ENCODE measurements around the gene DPH2. TPM values are rescaled to one million over a fixed set of nuclear protein-coding genes. Genes with fewer than 3 reads are reported as not detected.

DPH2 gene
- total RNA-seq, 2 experiments from 2014 or later = 28.6 to 42.1 TPM

DNA sequence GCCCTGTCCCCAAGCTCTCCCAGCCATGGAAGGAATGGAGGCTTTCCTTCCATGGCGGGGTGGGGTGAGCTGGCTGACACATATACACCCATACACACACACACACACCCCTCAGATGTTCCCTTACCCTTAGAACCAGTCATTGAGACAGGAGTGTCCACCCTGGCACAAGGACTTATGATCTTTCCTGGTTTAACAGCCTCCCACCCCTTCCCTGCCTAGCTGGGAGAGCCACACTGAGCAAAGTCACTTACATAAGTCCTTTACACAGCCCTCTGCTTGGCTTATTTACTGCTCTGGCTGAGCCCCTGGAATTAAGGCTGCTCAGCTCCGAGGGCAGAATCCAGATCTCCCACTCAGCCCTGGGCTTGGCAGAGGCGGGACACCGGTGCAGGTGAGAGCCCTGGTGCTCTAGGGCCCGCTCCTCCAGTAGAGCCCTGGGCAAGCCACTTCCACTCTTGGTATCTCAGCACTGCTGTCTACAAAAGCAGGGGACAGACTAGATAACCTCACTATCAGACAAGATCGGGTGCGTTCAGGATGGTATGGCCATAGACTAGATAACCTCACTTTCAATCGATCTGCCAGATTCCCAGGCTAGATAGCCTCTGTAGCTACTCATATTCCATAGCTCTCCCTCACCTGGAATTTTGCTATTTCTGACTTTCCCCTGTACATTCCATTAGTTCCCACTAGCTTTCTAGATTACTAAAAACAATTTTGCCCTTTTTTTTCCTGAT, 44.7 kb downstream of the DPH2 start:
- Histone ChIP-seq H3K4me1 (ENCODE audit: insufficient read depth, low read length, poor library complexity, severe bottlenecking) (no peaks in the 10 kb centered on the region), H3K27ac (ENCODE audit: low read depth, low read length, poor library complexity, severe bottlenecking) (no peak overlapping the region), H3K9me2 (ENCODE audit: insufficient read depth, low read length) (no peaks in the 10 kb centered on the region), H4K20me1 (ENCODE audit: insufficient read depth, low read length) (no peaks in the 10 kb centered on the region), H3K4me3 (ENCODE audit: low read depth, low read length, poor library complexity, severe bottlenecking) (no peak overlapping the region), H3K79me2 (ENCODE audit: insufficient read depth, low read depth, low read length) (no peaks in the 10 kb centered on the region), H3K36me3 (ENCODE audit: insufficient read depth, low read length) (no peaks in the 10 kb centered on the region), H2AFZ (ENCODE audit: low read length) (no peak overlapping the region), H3K4me2 (ENCODE audit: low read length) (no peak overlapping the region), H3K9me3 (ENCODE audit: low read length) (no peaks in the 10 kb centered on the region)
- ChIA-PET POLR2A (no interaction called here), CTCF (ENCODE audit: unreplicated experiment) (no interaction called here)
- intact Hi-C loops (cut with micrococcal nuclease; ENCODE audit: unreplicated experiment) = no loop called here
- no peak for DNase-seq (ENCODE audit: low spot score)
- TF ChIP-seq, protein P1, sequence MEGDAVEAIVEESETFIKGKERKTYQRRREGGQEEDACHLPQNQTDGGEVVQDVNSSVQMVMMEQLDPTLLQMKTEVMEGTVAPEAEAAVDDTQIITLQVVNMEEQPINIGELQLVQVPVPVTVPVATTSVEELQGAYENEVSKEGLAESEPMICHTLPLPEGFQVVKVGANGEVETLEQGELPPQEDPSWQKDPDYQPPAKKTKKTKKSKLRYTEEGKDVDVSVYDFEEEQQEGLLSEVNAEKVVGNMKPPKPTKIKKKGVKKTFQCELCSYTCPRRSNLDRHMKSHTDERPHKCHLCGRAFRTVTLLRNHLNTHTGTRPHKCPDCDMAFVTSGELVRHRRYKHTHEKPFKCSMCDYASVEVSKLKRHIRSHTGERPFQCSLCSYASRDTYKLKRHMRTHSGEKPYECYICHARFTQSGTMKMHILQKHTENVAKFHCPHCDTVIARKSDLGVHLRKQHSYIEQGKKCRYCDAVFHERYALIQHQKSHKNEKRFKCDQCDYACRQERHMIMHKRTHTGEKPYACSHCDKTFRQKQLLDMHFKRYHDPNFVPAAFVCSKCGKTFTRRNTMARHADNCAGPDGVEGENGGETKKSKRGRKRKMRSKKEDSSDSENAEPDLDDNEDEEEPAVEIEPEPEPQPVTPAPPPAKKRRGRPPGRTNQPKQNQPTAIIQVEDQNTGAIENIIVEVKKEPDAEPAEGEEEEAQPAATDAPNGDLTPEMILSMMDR (conservative IDR thresholded peaks at IDR 0.05; ENCODE audit: low read length) = no peak
- no peak for TF ChIP-seq EZH2phosphoT487 (IDR thresholded peaks at IDR 0.05; ENCODE audit: borderline replicate concordance, low read depth, low read length)
- no TSS peak for BruUV-seq (replicated peaks)

DNA sequence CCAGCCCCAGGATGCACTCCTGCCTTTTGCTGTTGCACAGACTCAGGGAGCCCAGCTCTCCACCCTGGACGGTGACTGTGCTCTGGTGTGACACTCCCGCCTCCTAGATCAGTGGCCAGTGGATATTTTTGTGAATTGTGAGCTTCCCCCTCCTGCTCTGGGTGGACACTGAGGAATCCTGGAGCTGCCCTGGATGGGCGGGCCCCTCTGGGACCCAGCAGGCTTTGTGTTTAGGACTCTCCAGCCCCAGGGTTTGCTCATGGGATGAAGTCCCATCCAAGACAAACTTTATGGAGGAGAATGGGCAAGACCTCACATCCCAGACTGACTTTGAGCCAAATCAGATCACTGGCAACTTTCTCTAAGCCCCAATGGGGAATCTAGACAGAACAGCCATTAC, 45.4 kb downstream of the DPH2 start:
- Histone ChIP-seq H3K79me2 (ENCODE audit: insufficient read depth, low read depth, low read length) (no peaks in the 10 kb centered on the region), H3K9me2 (ENCODE audit: insufficient read depth, low read length) (no peaks in the 10 kb centered on the region), H3K4me2 (ENCODE audit: low read length) (no peak overlapping the region), H3K4me1 (ENCODE audit: insufficient read depth, low read length, poor library complexity, severe bottlenecking) (no peaks in the 10 kb centered on the region), H3K36me3 (ENCODE audit: insufficient read depth, low read length) (no peaks in the 10 kb centered on the region), H4K20me1 (ENCODE audit: insufficient read depth, low read length) (no peaks in the 10 kb centered on the region), H3K4me3 (ENCODE audit: low read depth, low read length, poor library complexity, severe bottlenecking) (no peak overlapping the region), H2AFZ (ENCODE audit: low read length) (no peak overlapping the region), H3K27ac (ENCODE audit: low read depth, low read length, poor library complexity, severe bottlenecking) (no peak overlapping the region), H3K9me3 (ENCODE audit: low read length) (no peaks in the 10 kb centered on the region)
- no peak for TF ChIP-seq EZH2phosphoT487 (IDR thresholded peaks at IDR 0.05; ENCODE audit: borderline replicate concordance, low read depth, low read length)
- TF ChIP-seq, protein P1 (conservative IDR thresholded peaks at IDR 0.05; ENCODE audit: low read length) = no peak
- intact Hi-C loops (cut with micrococcal nuclease; ENCODE audit: unreplicated experiment) = no loop called here
- CTCF ChIA-PET (ENCODE audit: unreplicated experiment) = no interaction called here
- POLR2A ChIA-PET = no interaction called here
- no peak for DNase-seq (ENCODE audit: low spot score)
- no TSS peak for BruUV-seq (replicated peaks)

Measured in OCI-LY7 (cell line).